ENCODE data around the gene RASA3. TPM values are rescaled to one million over a fixed set of nuclear protein-coding genes. Genes with fewer than 3 reads are reported as not detected.

Gene RASA3
- total RNA-seq, 2 experiments from 2014 or later: 3.6 to 17.9 TPM

GRCh38 chr13:113968463-113969310 is 163.7 kb downstream of the RASA3 start:
- DNase-seq (ENCODE audit: low spot score): no peak
- no peaks in the 10 kb centered on the region for H4K20me1 ChIP-seq (ENCODE audit: insufficient read depth, low read length)
- no TSS peak for BruUV-seq (replicated peaks)

GRCh38 chr13:113967729-113968462 is 164.5 kb downstream of the RASA3 start:
- no peaks in the 10 kb centered on the region for H3K79me2 ChIP-seq (ENCODE audit: insufficient read depth, low read depth, low read length)
- no peak overlapping the region for H3K27ac ChIP-seq (ENCODE audit: low read depth, low read length, poor library complexity, severe bottlenecking)
- no peak overlapping the region for H2AFZ ChIP-seq (ENCODE audit: low read length)
- no peaks in the 10 kb centered on the region for H3K9me2 ChIP-seq (ENCODE audit: insufficient read depth, low read length)
- TF ChIP-seq EZH2phosphoT487 (IDR thresholded peaks at IDR 0.05; ENCODE audit: borderline replicate concordance, low read depth, low read length) (no peak), CTCF (conservative IDR thresholded peaks at IDR 0.05; ENCODE audit: low read length) (no peak)
- H4K20me1 ChIP-seq (ENCODE audit: insufficient read depth, low read length): no peaks in the 10 kb centered on the region
- no peaks in the 10 kb centered on the region for H3K9me3 ChIP-seq (ENCODE audit: low read length)
- no peak overlapping the region for H3K4me3 ChIP-seq (ENCODE audit: low read depth, low read length, poor library complexity, severe bottlenecking)
- CTCF ChIA-PET (ENCODE audit: unreplicated experiment): no interaction called here
- DNase-seq (ENCODE audit: low spot score): no peak
- H3K4me1 ChIP-seq (ENCODE audit: insufficient read depth, low read length, poor library complexity, severe bottlenecking): no peaks in the 10 kb centered on the region
- no peak overlapping the region for H3K4me2 ChIP-seq (ENCODE audit: low read length)
- POLR2A ChIA-PET: no interaction called here
- BruUV-seq (replicated peaks): no TSS peak
- intact Hi-C loops (cut with micrococcal nuclease; ENCODE audit: unreplicated experiment): no loop called here
- no peaks in the 10 kb centered on the region for H3K36me3 ChIP-seq (ENCODE audit: insufficient read depth, low read length)

More at GRCh38 chr13:113968463-113969310, 163.7 kb downstream of the RASA3 start:
- intact Hi-C loops (cut with micrococcal nuclease; ENCODE audit: unreplicated experiment): no loop called here
- ChIA-PET POLR2A (no interaction called here), CTCF (ENCODE audit: unreplicated experiment) (no interaction called here)
- Histone ChIP-seq H3K9me3 (ENCODE audit: low read length) (no peaks in the 10 kb centered on the region), H3K4me2 (ENCODE audit: low read length) (no peak overlapping the region), H3K4me3 (ENCODE audit: low read depth, low read length, poor library complexity, severe bottlenecking) (no peak overlapping the region), H3K9me2 (ENCODE audit: insufficient read depth, low read length) (no peaks in the 10 kb centered on the region), H3K79me2 (ENCODE audit: insufficient read depth, low read depth, low read length) (no peaks in the 10 kb centered on the region), H3K36me3 (ENCODE audit: insufficient read depth, low read length) (no peaks in the 10 kb centered on the region), H3K4me1 (ENCODE audit: insufficient read depth, low read length, poor library complexity, severe bottlenecking) (no peaks in the 10 kb centered on the region), H3K27ac (ENCODE audit: low read depth, low read length, poor library complexity, severe bottlenecking) (no peak overlapping the region), H2AFZ (ENCODE audit: low read length) (no peak overlapping the region)
- TF ChIP-seq EZH2phosphoT487 (IDR thresholded peaks at IDR 0.05; ENCODE audit: borderline replicate concordance, low read depth, low read length) (no peak), CTCF (conservative IDR thresholded peaks at IDR 0.05; ENCODE audit: low read length) (no peak)
